Tibial nerve (tissue), 4 donors: Measurements from ENCODE around the gene ZBED2.

Source experiments
- EP300 ChIP-seq, 2 donors: sonication (generic); formaldehyde crosslinking; IDR thresholded peaks; one replicate each; pipeline ENCODE4 v1.6.1; 2017; ENCODE audit warnings: antibody characterized with exemption in 2 of 2, mild to moderate bottlenecking in 1 of 2
- TF ChIP-seq, protein P1 (sequence below), 5 experiments: fragments of 200-600 bp in 3 of 5; fragments of 450-650 bp in 2 of 5; sonication (generic) in 3 of 5; IDR thresholded peaks; one replicate each; pipeline ENCODE4 v1.5.1; 2016 to 2019; ENCODE audit warnings: antibody characterized with exemption in 5 of 5, mild to moderate bottlenecking in 3 of 5, moderate library complexity in 2 of 5

DNA sequence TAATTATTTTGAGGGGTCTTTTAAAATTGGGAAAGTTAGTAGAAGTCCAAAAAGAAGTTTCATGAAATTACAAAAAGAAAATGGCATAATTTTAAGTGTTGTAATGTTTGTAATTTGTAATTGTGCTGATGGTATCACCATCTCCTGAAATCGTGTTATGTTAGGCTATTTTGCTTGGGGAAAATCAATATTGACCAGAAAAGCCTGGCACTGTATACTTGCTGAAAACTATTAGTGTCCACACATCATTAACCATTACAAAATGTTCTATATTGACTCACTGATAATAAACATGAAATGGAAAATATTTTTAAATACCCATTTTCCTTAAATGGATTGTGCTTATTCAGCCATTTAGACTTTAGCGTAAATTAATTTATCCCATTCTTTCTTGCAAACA, 40.3 kb upstream of the ZBED2 start:
- TF ChIP-seq EP300 (IDR thresholded peaks at IDR 0.05), result no peak
- TF ChIP-seq, protein P1, sequence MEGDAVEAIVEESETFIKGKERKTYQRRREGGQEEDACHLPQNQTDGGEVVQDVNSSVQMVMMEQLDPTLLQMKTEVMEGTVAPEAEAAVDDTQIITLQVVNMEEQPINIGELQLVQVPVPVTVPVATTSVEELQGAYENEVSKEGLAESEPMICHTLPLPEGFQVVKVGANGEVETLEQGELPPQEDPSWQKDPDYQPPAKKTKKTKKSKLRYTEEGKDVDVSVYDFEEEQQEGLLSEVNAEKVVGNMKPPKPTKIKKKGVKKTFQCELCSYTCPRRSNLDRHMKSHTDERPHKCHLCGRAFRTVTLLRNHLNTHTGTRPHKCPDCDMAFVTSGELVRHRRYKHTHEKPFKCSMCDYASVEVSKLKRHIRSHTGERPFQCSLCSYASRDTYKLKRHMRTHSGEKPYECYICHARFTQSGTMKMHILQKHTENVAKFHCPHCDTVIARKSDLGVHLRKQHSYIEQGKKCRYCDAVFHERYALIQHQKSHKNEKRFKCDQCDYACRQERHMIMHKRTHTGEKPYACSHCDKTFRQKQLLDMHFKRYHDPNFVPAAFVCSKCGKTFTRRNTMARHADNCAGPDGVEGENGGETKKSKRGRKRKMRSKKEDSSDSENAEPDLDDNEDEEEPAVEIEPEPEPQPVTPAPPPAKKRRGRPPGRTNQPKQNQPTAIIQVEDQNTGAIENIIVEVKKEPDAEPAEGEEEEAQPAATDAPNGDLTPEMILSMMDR (IDR thresholded peaks at IDR 0.05), result no peak
